ENCODE data around the gene FOXO4.
"Not testable (repeated sequence)": the region's sequence is repeated elsewhere in the genome, so short reads cannot be mapped to it uniquely, and the experiment has no call there.

The FOXO4 gene, protein sequence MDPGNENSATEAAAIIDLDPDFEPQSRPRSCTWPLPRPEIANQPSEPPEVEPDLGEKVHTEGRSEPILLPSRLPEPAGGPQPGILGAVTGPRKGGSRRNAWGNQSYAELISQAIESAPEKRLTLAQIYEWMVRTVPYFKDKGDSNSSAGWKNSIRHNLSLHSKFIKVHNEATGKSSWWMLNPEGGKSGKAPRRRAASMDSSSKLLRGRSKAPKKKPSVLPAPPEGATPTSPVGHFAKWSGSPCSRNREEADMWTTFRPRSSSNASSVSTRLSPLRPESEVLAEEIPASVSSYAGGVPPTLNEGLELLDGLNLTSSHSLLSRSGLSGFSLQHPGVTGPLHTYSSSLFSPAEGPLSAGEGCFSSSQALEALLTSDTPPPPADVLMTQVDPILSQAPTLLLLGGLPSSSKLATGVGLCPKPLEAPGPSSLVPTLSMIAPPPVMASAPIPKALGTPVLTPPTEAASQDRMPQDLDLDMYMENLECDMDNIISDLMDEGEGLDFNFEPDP

DNA sequence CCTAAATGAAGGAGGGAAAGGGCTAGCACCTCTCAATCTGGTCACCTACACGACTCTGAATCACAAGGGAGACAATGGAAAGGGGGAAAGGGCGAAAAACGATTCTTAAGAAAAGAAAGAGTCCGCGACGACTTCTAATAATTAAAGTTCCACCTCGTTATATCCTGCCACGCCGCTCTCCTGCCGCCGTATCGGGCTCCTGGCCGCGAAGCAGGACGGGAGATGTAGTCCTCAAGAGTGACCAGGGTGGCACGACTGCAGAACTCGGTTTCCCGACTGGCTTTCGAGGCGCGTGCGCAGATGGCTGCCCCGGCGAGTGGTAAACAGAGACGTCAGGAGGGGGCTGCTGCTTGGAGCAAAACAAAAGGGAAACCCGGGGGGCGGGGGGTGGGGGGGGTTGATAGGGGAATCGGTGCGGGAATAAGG is at the start of gene FOXO4:
TSS of gene FOXO4 (plus strand) at position 297 of the 426 bp plus-strand sequence. CDS start 678 bp downstream, outside the sequence.
- DNase-seq (ENCODE audit: low read depth in 3 of 3): peak; percentile 67 to 77 (median 76)

DNA sequence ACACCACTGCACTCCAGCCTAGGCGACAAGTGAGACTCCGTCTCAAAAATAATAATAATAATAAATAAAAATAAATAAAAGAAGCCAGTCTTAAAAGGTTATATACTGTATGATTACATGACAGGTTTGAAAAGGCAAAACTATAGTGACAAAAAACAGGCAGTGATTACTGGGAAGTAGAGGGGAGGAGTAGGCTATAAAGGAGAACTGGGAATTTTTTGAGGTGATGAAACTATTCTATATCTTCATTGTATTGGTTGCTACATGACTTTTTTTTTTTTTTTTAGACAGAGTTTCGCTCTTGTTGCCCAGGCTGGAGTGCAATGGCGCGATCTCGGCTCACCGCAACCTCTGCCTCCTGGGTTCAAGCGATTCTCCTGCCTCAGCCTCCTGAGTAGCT is 47.8 kb upstream of the FOXO4 start:
- DNase-seq (ENCODE audit: low read depth in 3 of 3): not testable (repeated sequence)

DNA sequence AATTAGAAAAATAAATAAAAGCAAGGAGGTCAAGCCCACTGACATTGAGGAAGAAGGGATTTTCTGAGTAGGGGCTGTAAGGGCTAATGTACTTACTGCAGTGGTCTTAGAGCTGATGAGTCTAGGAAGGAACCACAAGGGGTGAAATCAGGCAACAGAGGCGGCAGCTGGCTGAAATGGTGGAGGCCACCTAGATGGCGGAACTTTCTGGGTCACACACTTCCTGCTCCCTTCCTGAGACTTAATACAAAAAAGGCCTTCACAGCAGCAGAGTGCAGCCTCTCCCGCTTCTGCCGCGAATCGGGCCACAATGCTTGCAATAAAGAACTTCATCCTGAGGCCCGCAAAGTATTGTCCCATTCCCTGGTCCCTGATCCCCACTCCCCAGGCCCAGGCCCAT is 42.9 kb upstream of the FOXO4 start:
- no peak for DNase-seq (ENCODE audit: low read depth in 3 of 3)

DNA sequence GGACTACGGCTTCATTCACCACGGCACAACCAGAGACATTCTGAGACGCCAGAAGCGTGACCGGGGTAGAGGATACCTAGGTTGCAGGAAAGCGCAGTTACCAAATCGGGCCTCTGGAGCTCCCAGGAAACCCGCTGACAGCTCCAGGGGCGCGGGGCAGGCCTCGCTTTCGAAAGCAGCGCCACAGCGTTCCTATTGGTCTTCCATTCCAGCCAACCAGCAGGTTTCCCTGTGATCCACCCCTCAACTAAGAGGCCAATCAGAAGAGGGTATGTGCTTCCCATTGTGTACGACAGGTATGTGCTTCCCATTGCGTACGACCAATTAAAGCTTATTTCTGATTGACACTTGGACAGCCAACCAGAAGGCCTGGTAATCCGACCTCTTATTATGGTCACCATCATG is 42.4 kb upstream of the FOXO4 start:
- DNase-seq (ENCODE audit: low read depth in 3 of 3): no peak

DNA sequence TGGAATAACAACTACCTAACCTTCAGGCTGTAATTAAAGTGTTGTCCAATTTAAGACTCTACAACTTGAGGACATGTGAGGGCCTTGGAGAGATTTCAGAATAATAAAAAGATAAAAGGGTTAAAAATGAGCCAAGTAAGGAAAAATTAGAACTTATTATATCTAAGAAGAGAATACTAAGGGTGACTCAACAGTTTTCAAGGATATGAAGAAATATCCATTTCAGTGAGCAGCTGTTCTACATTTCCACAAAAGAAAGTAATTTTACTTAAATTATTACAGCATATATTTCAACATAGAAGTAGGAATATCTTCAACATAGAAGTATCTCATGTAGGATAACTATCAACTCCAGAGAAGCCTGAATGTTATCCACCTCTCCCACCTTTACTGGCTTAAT is 38.8 kb upstream of the FOXO4 start:
- DNase-seq (ENCODE audit: low read depth in 3 of 3): no peak

DNA sequence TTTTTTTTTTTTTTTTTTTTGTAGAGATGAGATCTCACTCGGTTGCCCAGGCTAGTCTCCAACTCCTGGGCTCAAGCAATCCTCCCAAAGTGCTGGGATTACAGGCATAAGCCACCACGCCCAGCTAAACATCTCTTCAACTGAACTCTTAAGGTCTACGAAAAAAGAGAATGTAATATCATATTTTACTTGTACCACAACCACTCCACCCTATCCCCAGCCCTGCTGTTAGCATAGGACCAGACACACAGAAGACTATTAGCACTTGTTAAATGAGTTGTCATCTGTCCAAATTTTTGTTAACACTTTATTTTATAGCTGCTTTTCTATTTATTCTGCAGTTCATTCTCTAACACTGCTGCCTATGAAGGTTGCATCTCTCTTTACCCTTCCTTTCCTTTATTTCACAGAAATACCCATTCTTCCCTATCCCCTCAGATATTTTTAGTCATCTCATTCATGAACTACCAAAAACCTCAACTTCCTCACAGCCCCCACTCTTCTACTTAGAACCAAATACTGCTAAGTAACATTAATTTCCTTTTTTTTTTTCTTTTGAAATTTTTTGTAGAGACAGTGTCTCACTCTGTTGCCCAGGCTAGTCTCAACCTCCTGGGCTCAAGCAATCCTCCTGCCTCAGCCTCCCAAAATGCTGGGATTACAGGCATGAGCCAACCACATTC is 37.7 kb upstream of the FOXO4 start:
- no peak for DNase-seq (ENCODE audit: low read depth in 3 of 3)

DNA sequence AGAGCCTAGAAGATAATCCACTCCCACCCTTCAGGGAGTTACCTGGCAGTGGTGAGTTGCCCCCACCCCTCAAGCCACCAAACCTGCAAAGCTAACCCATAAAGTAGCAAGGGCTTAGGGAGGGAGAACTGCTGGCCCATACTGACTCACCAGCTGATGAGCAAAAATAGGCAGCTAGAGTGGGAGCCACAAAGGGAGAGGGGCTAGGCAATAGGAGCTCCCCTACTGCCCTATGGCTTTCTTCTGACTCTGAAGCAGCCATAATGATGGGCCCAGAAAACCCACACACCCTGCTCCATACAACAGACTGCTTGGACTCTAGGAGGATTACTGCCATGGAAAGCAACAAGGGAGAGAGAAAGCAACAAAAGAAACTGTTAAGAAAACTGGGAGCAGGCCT is 35.5 kb upstream of the FOXO4 start:
- no peak for DNase-seq (ENCODE audit: low read depth in 3 of 3)

DNA sequence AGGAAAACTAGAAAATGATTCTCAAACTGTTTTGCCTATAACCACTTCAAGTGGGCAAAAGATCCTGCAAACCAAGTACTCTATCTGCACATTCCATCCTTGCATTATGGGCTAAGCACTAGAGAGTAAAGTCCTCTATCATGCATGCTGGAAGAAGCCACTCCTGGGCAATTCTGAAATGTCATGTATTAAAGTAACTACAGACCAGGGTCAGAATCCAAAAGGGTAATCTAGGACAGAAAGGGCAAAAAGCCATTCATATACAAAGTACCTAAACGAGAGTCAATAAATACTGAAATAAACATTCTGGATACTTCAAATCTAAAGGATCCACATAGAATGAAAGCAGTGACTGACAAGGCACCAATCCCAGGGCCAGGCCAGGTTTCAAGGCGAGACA is 28.6 kb upstream of the FOXO4 start:
- DNase-seq (ENCODE audit: low read depth in 3 of 3): no peak

DNA sequence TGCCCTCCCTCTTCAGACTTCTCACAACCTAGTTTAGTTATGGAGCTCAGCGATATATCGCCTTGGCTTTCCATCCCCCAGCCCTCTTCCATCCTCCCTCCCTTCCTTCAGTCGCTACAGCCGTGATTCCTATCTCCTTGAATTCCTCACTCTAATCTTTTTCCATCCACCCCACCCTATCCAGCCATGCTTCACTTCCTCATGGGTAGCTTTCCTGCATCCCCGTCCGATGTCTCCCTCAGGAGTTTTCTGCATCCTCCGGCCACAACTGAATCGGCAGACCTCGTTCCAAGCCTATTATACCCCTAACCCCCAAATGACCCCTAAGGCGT is 28.0 kb upstream of the FOXO4 start:
- DNase-seq (ENCODE audit: low read depth in 3 of 3): no peak

DNA sequence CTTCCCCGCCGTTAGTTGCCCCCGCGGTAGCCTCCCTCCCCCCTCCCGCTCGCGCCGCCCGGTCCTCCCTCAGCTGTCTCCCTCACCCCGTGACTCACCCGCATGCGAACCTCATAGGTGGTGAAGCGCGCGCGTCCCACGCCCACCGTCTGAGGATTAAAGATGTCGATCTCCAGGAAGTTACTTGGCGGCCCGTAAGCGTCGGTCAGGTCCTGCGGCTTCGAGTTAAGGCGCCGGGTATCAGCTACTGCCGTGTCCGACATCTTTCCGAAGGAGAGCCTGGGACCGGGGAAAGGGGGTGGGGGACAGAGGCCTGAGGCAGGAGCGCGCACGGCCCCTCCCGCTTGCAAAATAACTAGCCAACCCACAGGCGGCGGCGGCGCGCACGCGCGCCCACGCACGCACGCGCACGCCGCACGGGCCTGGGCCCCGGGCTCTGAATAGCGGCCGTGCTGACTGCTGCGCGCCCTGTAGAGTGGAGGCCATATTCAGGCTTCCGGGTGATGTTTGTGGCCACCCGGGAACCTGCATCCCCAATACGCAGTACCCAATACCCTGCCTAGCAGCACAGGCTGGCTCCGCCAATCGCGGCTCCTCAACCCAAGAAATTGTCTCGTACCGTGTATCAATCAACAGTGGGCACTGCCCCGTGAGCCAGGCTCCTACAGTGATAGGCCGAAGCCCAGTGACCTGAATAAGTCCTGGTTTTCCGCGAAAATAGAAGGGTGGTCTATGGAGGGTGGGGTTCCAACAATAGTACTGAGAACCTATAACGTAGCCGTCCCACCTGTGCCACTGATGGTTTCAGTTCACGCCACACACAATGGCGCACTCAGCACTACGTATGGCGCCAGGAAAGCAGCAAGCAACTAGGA is 27.4 kb upstream of the FOXO4 start, which contains the start of gene SNX12:
TSS of gene SNX12 (minus strand) at position 291 of the 875 bp plus-strand sequence. CDS start at position 263, 28 bp downstream.
- DNase-seq (ENCODE audit: low read depth in 3 of 3): peak; percentile 70 to 84 (median 76)

DNA sequence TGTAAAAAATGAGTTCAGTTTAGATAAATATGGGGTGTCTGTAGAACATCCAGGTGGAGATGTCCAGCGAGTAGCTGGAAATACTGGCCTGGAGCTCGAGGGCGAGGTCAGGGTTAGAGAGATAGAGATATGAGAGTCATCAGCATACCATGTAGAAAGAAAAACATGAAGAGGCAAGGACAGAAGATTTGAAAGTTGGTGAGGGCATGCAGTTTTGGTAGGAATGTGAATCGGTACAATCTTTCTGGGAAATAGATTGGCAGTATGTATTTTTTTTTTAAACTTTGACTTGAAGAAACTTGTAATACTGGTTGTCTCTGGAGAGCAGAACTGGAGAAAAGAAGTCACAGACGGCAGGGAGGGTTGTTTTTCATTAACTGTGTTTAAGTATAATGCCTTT is 25.1 kb upstream of the FOXO4 start:
- DNase-seq (ENCODE audit: low read depth in 3 of 3): no peak

DNA sequence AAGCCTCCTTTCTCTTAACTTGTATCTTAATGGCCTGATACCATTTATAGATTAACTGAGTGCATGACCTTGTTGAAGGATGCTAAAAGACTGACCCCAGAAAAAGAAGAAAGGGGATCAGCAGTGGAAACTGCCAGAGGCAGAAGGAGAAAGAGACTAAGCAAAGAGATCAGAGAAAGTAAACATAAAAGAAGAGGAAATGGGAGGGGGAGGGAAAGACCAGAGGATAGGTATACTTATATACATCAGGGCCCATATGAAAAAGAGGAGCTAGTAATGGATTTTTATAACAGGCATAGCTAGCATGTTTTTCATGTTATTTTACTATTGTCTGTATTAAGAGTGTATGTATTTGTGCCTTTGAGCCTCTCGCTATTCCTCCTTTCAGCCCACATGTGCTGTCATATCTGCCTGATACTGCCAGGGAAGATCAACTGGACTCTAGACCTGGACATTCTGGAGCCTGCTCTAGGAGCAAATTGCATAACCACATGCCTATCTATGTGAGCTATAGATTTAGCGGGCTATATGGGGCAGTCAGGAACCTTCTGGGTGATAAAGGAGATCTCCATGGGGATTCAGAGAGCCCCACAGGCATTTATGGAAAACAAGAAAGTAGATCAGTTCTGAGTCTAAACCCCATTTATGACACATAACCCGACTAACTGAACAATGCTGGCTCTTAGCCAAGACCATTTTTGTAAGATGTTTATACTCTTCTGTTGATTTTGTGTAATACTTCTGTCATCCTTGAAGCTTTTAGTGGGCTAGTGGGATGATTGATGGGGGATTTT is 14.1 kb upstream of the FOXO4 start:
- DNase-seq (ENCODE audit: low read depth in 3 of 3): no peak

DNA sequence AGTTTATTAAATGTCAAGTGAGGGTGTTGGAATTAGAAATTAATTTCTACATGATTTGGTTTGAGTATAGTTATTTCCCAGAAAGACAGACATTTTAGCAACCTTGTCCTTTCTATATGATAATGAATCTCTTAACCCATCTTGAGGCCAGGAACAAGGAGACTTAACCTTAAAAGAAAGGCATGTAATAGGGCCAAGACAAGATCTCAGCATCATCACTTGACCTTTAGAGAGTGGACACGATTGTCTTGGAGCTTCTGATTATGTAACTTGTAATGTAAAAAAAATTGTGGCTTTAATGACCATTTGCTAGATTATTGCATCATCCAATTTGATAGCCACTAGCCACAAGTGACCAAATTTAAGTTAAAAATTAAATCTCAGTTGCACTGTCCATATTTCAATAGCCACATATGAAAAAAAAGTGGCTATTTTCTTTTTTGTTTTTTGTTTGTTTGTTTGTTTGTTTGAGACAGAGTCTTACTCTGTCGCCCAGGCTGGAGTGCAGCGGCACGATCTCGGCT is 13.5 kb upstream of the FOXO4 start:
- DNase-seq (ENCODE audit: low read depth in 3 of 3): no peak

DNA sequence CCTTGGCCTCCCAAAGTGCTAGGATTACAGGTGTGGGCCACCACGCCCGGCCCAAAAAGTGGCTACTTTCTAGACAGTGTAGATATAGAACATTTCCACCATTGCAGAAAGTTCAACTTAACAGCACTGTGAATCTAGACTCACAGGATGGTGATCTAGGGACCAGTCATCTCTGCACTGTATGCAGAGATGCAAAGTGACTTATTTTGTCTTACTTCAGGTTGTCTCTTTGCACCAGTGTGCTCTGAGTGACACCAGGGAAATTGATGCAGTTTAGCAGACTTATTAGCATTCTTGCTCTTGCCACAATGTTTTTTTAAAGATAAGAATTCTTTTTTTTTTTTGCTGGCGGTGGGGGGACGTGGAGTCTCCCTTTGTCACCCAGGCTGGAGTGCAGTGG is 12.8 kb upstream of the FOXO4 start:
- no peak for DNase-seq (ENCODE audit: low read depth in 3 of 3)

DNA sequence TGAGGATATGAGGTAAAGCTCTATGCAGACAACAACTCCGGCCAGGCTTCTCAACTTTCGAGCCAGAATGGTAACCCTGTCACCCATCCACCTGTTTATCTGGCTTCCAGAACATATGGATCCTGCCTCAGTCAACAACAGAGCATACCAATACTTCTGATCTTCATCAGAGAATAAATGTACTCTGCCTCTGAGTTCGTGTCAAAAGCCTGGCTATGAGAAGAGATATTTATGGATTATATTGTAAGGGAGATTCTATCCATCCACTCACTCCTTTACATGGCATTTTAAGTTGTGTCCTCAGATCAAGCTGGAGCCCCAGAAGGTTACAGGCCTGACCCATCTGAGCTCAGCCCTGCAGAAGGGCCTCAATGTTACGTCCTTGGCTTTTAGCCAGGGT is 9.8 kb upstream of the FOXO4 start:
- DNase-seq (ENCODE audit: low read depth in 3 of 3): no peak

DNA sequence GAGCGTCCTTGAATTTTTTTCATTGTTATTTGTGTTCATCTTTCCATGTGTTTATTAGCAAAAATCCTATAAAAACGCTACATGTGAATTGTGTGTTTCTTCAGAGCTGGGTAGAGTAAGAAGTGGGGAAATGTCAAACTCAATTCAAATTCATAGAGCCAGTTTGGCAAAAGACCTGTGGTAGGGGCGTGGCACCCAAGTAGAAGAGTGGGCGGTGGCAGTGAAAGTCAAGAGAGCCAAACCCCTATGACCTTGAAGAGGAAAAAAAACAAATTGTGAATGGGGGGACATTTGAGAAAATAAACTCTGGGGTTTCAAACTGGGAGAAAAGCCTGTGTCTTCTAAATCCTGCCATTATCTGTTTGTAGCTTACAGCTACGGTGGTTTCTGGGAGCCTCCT is 4.4 kb upstream of the FOXO4 start:
- DNase-seq (ENCODE audit: low read depth in 3 of 3): no peak

DNA sequence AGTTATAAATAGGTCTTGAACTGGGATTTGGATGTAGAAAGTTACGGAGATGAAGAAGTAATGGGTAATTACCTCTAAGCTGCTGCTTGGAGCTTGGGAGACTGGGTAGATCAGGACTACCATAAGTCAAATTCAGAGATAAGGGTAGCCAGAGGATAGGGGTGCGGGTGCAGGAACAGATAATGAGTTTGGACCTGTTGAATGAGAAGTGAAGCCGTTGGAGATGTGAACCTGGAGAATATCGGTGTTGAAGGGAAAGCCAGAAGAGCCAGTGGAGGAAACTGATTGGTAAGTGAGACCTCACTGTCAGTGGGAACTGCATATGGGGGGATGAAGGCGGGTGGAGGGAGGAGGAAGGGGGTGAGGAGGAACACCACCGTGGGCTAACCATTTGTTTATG is 618 bp upstream of the FOXO4 start:
- DNase-seq (ENCODE audit: low read depth in 3 of 3): no peak

DNA sequence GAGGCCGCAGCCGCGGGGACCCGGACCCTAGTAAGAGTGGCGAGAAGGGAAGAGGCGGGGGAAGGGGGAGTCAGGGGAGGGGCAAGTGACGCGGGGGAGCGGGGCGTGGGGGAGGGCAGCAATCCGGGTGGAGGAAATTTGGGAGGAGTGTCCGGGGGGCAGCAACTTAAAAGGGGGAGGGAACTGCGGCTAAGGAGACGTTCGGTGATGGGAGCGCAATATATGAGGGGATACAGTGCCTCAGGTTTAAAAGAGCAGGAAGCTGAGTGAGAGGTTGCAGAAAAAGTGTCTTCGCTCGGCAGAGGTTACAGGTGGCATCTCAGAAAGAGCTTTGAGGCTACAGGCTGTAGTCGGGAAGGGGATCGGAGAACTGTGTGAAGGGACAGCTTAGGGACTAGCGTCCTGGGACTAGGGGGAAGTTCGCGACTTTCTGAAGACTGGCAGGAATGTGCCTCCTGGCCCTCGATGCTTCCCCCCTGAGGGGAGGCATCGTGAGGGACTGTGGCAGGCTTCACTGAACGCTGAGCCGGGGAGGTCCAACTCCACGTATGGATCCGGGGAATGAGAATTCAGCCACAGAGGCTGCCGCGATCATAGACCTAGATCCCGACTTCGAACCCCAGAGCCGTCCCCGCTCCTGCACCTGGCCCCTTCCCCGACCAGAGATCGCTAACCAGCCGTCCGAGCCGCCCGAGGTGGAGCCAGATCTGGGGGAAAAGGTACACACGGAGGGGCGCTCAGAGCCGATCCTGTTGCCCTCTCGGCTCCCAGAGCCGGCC is 519 bp downstream of the FOXO4 start:
- DNase-seq (ENCODE audit: low read depth in 3 of 3): no peak

DNA sequence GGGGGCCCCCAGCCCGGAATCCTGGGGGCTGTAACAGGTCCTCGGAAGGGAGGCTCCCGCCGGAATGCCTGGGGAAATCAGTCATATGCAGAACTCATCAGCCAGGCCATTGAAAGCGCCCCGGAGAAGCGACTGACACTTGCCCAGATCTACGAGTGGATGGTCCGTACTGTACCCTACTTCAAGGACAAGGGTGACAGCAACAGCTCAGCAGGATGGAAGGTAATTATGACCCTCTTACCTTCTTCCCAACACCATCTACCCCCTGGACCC is 1.0 kb downstream of the FOXO4 start:
- no peak for DNase-seq (ENCODE audit: low read depth in 3 of 3)

DNA sequence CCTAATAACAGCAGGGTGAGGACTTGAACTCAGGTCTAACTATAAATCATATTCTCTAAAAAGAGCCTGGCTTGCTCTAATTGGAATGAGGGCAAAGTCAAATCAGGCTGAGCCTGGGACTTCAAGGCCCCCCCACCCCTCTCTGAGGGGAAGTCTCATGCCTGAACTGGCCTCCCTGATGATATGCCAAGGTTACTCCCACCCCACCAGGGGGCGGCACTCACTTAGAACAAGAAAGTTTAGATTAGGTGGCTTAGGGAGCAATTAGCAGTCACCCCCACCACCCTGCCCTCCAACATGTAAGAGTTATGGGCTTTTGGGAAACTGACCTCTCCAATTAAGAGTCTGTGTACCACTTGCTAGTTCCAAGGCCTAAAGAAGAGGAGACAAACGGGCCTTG is 2.7 kb downstream of the FOXO4 start:
- peak in 2 of 3 donors; percentile 39 to 74 for DNase-seq (ENCODE audit: low read depth in 3 of 3)

Measured in stimulated activated CD4-positive, alpha-beta T cell treated with anti-CD3 and anti-CD28 coated beads, TNF-alpha, amount 100 ng/mL, for 48 hours (primary cell).